DND-41 (cell line): ENCODE data around the gene PMEPA1.

Experiments used
- ATAC-seq: fragments of 200-7000 bp; cut with Tn5 transposase; 3 replicates; pipeline ENCODE4 v1.9.1; 2021; ENCODE audit warnings: low read depth; ENCODE audit not compliant: insufficient read depth
- DNase-seq: peaks from one replicate; pipeline ENCODE4 v3.0.0-alpha.2; 2020
- H2AFZ ChIP-seq: 2 replicates; pipeline ENCODE4 v1.6.0; 2012; ENCODE audit warnings: low read depth, low read length
- H3K27ac ChIP-seq: 2 replicates; pipeline ENCODE4 v1.5.1; 2012; ENCODE audit warnings: low read length, inconsistent platforms
- H3K27me3 ChIP-seq: fragments of 200-600 bp; sonication (generic); 2 replicates; pipeline ENCODE4 v1.6.0; 2012; ENCODE audit warnings: low read length, mild to moderate bottlenecking, inconsistent platforms; ENCODE audit not compliant: insufficient read depth, poor library complexity
- H3K36me3 ChIP-seq: 2 replicates; pipeline ENCODE4 v1.5.1; 2012; ENCODE audit warnings: low read length, inconsistent platforms; ENCODE audit not compliant: insufficient read depth
- H3K4me1 ChIP-seq: 2 replicates; pipeline ENCODE4 v1.5.1; 2012; ENCODE audit warnings: mild to moderate bottlenecking, low read length; ENCODE audit not compliant: insufficient read depth
- H3K4me2 ChIP-seq: 2 replicates; pipeline ENCODE4 v1.6.0; 2012; ENCODE audit warnings: mild to moderate bottlenecking, moderate library complexity, low read length, inconsistent platforms; ENCODE audit not compliant: insufficient read depth
- H3K4me3 ChIP-seq, 2 experiments: fragments of 200-600 bp in 1 of 2; shearing (Covaris generic) in 1 of 2; 2 replicates each; pipeline ENCODE4 v1.5.1; 2012 to 2016; ENCODE audit warnings: inconsistent platforms in 2 of 2, low read length in 2 of 2, mild to moderate bottlenecking in 2 of 2, low read depth in 1 of 2, moderate library complexity in 1 of 2
- H3K79me2 ChIP-seq: 2 replicates; pipeline ENCODE4 v1.6.0; 2012; ENCODE audit warnings: low read length, inconsistent platforms; ENCODE audit not compliant: insufficient read depth
- H3K9ac ChIP-seq: 2 replicates; pipeline ENCODE4 v1.6.0; 2012; ENCODE audit warnings: low read depth, mild to moderate bottlenecking, inconsistent platforms, low read length, moderate library complexity
- H3K9me3 ChIP-seq: 2 replicates; pipeline ENCODE4 v1.5.1; 2012; ENCODE audit warnings: low read length, moderate library complexity, mild to moderate bottlenecking, inconsistent platforms; ENCODE audit not compliant: insufficient read depth, severe bottlenecking
- H4K20me1 ChIP-seq: 2 replicates; pipeline ENCODE4 v1.6.0; 2012; ENCODE audit warnings: low read length; ENCODE audit not compliant: insufficient read depth
- CTCF ChIP-seq: IDR thresholded peaks from 2 replicates; pipeline ENCODE4 v1.5.1; 2012; ENCODE audit warnings: borderline replicate concordance, low read length, moderate library complexity, mild to moderate bottlenecking; ENCODE audit not compliant: poor library complexity, severe bottlenecking; ENCODE audit errors: extremely low read depth
- EZH2 ChIP-seq: IDR thresholded peaks from 3 replicates; pipeline ENCODE4 v1.6.1; 2012; ENCODE audit warnings: borderline replicate concordance, low read depth, mild to moderate bottlenecking, moderate library complexity, low read length, inconsistent platforms; ENCODE audit not compliant: severe bottlenecking

Gene PMEPA1

GRCh38 chr20:57624124-57624523 lies 85.7 kb downstream of the PMEPA1 start:
- Histone ChIP-seq H3K9ac (no peak overlapping the region), H3K4me2 (no peak overlapping the region), H3K36me3 (no peaks in the 10 kb centered on the region), H3K9me3 (no peaks in the 10 kb centered on the region), H4K20me1 (peaks cover 4% of the 10 kb centered on the region), H2AFZ (no peak overlapping the region), H3K79me2 (no peaks in the 10 kb centered on the region), H3K27me3 (peaks cover 5% of the 10 kb centered on the region), H3K27ac (no peak overlapping the region), H3K4me1 (peaks cover 53% of the 10 kb centered on the region), H3K4me3 (no peak overlapping the region)
- no peak for TF ChIP-seq CTCF
- no peak for TF ChIP-seq EZH2
- ATAC-seq, result no peak
- DNase-seq, result no peak

- no peak overlapping the region for H3K4me3 ChIP-seq
- H4K20me1 ChIP-seq, result peaks cover 15% of the 10 kb centered on the region
- TF ChIP-seq CTCF, result peak; percentile 79
- TF ChIP-seq EZH2, result no peak
- no peaks in the 10 kb centered on the region for H3K9me3 ChIP-seq
- H3K27ac ChIP-seq, result no peak overlapping the region
- no peak overlapping the region for H2AFZ ChIP-seq
- no peak overlapping the region for H3K4me2 ChIP-seq
- no peaks in the 10 kb centered on the region for H3K36me3 ChIP-seq
- H3K27me3 ChIP-seq, result peaks cover 12% of the 10 kb centered on the region
- no peak overlapping the region for H3K9ac ChIP-seq
- peak; percentile 68 for DNase-seq
- H3K4me1 ChIP-seq, result peaks cover 53% of the 10 kb centered on the region
- no peak for ATAC-seq
- H3K79me2 ChIP-seq, result no peaks in the 10 kb centered on the region
Observed at GRCh38 chr20:57622579-57623381, 87.0 kb downstream of the PMEPA1 start.

- H3K9me3 ChIP-seq, result no peaks in the 10 kb centered on the region
- ATAC-seq (no peak), DNase-seq (no peak)
- peaks cover 12% of the 10 kb centered on the region for H3K27me3 ChIP-seq
- no peak overlapping the region for H3K4me2 ChIP-seq
- H3K9ac ChIP-seq, result no peak overlapping the region
- peaks cover 49% of the 10 kb centered on the region for H3K4me1 ChIP-seq
- H3K27ac ChIP-seq, result no peak overlapping the region
- H4K20me1 ChIP-seq, result peaks cover 18% of the 10 kb centered on the region
- no peaks in the 10 kb centered on the region for H3K36me3 ChIP-seq
- H3K79me2 ChIP-seq, result no peaks in the 10 kb centered on the region
- no peak overlapping the region for H3K4me3 ChIP-seq
- TF ChIP-seq CTCF, result no peak
- no peak for TF ChIP-seq EZH2
- no peak overlapping the region for H2AFZ ChIP-seq
Observed at GRCh38 chr20:57622201-57622570, 87.6 kb downstream of the PMEPA1 start.
